HG03442 (cell line): ENCODE results near the gene TRMT112.
A peak's percentile ranks its signal among the peaks of the same experiment; 100 is the strongest.

Experiments
- ATAC-seq: cut with Tn5 transposase; IDR thresholded peaks from one replicate; pipeline ENCODE4 v1.9.1; 2021; ENCODE audit warnings: mild to moderate bottlenecking, moderate library complexity; ENCODE audit not compliant: unreplicated experiment

TRMT112 gene

GRCh38 chr11:64276653-64277431 is 40.5 kb downstream of the TRMT112 start:
- ATAC-seq, result no peak

DNA sequence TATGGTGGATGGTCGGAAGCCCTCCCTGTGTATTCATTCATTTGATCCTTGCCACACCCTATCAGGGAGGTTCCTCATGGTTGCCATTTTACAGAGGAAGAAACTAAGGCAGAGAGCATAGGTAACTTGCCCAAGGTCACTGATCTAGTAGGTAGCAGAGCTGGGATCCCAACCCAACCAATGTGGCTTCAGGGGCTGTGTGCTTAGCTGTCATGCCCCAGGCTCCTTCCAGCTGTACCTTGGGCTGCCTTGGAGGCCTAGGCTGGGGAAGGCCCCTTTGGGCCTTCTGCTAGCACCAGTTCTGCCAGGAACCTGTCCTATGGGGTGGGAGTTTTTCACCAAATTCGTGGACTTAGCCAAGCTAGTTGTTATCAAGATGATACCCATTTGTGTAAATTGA is 41.5 kb downstream of the TRMT112 start:
- ATAC-seq, result no peak

DNA sequence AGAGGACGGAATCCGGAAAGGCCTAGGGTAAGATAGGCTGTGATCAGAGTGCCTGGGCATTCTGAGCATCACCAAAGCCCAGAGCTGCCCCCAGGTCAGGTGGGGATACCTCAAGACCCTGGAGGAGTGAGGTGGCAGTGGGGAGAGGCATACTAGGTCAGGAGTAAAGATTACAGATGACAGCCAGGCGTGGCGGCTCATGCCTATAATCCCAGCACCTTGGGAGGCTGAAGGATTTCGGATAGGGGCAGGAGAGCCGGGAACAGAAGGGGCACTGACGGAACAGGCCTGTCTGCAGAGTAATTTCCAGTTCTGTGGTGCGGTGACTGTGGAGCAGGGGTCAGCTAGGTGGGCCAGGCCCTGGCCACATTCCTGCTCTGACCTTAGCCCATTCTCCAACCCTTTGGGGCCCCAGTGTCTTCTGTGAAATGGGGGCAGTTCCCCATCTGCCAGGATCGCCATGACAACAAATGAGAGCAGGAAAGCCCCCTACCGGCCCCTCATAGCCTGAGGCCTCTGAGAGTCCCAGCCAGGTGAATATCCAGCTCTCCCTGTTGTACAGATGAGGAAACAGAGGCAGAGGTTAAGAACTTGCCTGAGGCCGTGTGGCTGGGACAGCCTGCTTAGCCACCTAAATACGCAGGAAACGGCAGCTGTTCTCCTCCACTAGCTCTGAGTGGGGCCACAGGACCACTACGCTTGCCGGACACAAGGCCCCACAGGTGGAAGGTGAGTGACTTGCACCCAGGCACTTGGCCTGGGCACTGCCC is 42.1 kb downstream of the TRMT112 start:
- no peak for ATAC-seq

GRCh38 chr11:64269540-64270220 is 47.7 kb downstream of the TRMT112 start:
- peak; percentile 70 for ATAC-seq

DNA sequence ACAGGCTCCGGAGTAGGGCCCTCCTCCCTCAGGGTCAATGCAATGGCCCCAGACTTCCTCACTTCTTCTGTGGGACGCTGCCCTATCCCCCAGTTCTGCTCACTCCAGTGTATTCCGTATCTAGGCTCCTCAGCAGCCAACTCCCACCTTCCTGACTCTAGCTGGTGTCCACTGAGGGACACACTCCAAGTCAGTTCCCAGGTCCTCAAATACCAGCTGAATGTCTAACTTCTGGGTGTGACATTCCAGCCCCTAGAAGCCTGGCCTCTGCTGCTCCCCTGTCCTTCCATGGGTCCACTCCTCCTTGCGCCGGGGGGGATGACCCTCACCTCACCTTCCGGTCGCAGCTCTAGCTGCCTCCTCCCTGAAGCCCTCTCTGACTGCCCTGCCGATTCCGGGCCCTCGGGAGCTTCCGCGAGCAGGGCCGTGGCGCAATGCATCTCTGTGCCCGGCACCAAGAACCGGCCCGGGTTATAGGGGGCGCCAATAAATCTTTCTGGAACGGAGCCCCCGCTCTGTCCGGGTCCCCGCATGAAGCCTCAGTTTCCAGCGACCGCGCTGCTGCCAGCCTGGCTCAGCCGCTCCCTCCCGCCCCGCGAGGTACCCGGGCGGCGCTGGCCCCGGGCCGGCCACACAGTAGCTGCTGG is 48.3 kb downstream of the TRMT112 start:
- ATAC-seq, result peak; percentile 6

- no peak for ATAC-seq
These were observed 49.1 kb downstream of the TRMT112 start for GRCh38 chr11:64268025-64268892.

DNA sequence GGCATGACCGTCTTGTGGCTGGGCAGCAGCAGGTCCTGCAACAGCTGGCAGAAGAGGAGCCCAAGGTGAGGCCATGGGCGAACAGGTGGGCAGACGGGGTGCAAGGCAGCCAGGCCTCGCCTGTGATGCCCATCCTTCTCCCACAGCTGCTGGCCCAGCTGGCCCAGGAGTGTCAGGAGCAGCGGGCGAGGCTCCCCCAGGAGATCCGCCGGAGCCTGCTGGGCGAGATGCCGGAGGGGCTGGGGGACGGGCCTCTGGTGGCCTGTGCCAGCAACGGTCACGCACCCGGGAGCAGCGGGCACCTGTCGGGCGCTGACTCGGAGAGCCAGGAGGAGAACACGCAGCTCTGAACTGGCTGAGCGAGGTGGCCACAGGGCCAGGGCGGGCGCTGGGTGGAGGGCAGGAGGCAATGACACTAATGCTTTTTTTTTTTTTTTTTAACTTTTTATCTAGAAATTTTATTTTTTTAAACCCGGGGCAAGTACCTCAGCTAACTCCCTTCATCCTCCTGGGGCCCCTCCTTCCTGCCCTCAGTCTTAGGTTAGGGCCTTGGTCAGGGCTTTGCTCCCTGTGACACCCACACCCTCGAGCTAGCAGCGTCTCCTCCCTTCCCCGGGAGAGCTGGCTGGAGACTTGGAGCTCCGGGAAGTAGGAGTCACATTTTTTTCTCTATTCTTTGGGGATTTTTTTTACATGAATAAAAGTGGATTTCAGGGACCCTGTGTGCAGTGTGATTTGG is 50.0 kb downstream of the TRMT112 start:
- no peak for ATAC-seq
